ACC112 (cell line): ENCODE data around the gene MSMB.
A peak's percentile ranks its signal among the peaks of the same experiment; 100 is the strongest.
"Not testable (repeated sequence)": the region's sequence is repeated elsewhere in the genome, so short reads cannot be mapped to it uniquely, and the experiment has no call there.

Experiments
- H2AFZ ChIP-seq: fragments of 200-600 bp; sonication (generic); one replicate; pipeline ENCODE4 v1.6.0; 2017; ENCODE audit warnings: antibody characterized with exemption, low read length; ENCODE audit not compliant: unreplicated experiment
- H3K27ac ChIP-seq: fragments of 200-600 bp; sonication (generic); 2 replicates; pipeline ENCODE4 v1.5.1; 2014; ENCODE audit warnings: low read depth, mild to moderate bottlenecking, antibody characterized with exemption, low read length, moderate library complexity
- H3K27me3 ChIP-seq: fragments of 200-600 bp; sonication (generic); 2 replicates; pipeline ENCODE4 v1.6.1; 2014; ENCODE audit warnings: mild to moderate bottlenecking, antibody characterized with exemption, low read length, moderate library complexity, mixed read lengths; ENCODE audit not compliant: insufficient read depth
- H3K36me3 ChIP-seq: fragments of 200-600 bp; sonication (generic); 2 replicates; pipeline ENCODE4 v1.6.1; 2016; ENCODE audit warnings: mild to moderate bottlenecking, antibody characterized with exemption, low read length, moderate library complexity, mixed read lengths; ENCODE audit not compliant: insufficient read depth
- H3K4me1 ChIP-seq: fragments of 200-600 bp; sonication (generic); one replicate; pipeline ENCODE4 v1.6.1; 2016; ENCODE audit warnings: low read length, mixed read lengths; ENCODE audit not compliant: insufficient read depth, unreplicated experiment, control insufficient read depth
- H3K4me3 ChIP-seq: fragments of 200-600 bp; sonication (generic); 2 replicates; pipeline ENCODE4 v1.5.1; 2014; ENCODE audit warnings: mild to moderate bottlenecking, low read depth, low read length
- H3K79me2 ChIP-seq: fragments of 200-600 bp; sonication (generic); one replicate; pipeline ENCODE4 v1.6.0; 2016; ENCODE audit warnings: low read length; ENCODE audit not compliant: control insufficient read depth, unreplicated experiment, insufficient read depth

The MSMB gene

GRCh38 chr10:46052791-46053375 is 6.8 kb upstream of the MSMB start:
- Histone ChIP-seq H3K27me3 (peaks cover 57% of the 10 kb centered on the region), H3K79me2 (no peaks in the 10 kb centered on the region), H3K4me1 (no peaks in the 10 kb centered on the region), H2AFZ (no peak overlapping the region), H3K4me3 (no peak overlapping the region), H3K36me3 (no peaks in the 10 kb centered on the region), H3K27ac (no peak overlapping the region)

DNA sequence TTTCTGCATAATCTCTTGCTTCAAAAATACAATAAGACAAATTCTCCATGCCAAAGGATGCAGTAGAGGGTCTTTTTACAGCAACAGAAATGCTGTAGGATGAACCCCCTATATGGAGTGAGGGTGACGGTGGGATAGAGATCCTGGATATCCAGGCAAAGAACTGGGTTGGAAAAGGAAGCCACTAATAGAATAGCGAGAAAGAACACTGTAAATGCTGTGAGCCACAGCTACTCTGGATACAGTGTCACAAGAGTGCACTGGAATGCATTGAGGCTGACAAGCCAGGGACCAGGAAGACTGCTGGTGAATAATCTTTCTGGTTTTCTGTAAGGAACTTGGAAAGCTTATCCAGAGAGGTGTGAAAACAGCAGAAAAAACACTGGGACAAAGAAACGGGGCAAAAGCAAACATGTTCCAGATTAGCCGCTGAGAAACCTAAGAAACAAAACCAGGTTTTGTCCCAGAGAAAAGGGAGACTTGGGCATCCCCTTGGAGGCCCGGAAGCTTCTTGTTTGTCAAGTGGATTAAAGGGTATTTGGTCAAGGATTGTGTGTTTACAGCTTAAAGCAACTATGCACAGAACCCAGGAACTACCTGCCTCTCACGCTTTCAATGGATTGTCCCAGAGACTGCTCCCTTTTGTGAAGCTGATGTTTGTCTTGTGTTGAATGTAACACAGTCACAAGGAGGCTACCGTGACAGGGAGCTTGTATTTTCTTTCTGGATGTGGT is 6.2 kb upstream of the MSMB start:
- Histone ChIP-seq H3K79me2 (no peaks in the 10 kb centered on the region), H3K27ac (no peak overlapping the region), H3K4me1 (no peaks in the 10 kb centered on the region), H2AFZ (no peak overlapping the region), H3K36me3 (no peaks in the 10 kb centered on the region), H3K4me3 (no peak overlapping the region), H3K27me3 (peaks cover 57% of the 10 kb centered on the region)

DNA sequence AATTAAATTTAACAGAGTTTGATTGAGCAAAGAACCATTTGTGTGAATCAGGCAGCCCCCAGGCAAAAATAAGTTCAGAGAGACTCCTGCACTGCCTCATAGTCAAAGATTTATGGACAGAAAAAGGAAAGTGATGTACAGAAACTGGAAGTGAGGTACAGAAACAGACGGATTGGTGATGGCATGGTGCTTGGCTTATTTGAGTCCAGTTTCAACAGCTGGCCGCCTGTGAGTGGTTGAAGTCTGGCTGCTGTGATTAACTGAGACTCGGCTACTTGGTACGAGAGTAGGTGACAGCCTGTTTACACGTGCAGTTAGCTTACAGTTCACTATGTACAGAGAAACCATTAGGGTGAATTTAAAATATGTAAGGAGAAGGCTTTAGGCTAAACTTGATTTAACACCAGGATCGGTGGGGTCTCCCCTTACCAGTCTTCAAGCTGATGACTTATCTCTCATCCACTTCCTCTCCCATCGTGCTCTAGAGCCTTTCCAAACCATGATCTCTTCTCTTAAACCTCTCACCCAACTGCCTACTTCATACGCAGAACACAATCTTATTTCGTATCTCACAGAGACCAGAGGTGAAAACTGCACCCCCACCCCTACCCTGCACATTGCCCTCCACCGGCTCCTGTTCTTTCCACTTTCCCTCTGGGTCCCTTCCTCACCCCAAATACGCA is 5.0 kb upstream of the MSMB start:
- H3K27me3 ChIP-seq = peaks cover 64% of the 10 kb centered on the region
- H3K4me3 ChIP-seq = no peak overlapping the region
- no peak overlapping the region for H3K27ac ChIP-seq
- no peaks in the 10 kb centered on the region for H3K79me2 ChIP-seq
- no peak overlapping the region for H2AFZ ChIP-seq
- no peaks in the 10 kb centered on the region for H3K4me1 ChIP-seq
- no peaks in the 10 kb centered on the region for H3K36me3 ChIP-seq

DNA sequence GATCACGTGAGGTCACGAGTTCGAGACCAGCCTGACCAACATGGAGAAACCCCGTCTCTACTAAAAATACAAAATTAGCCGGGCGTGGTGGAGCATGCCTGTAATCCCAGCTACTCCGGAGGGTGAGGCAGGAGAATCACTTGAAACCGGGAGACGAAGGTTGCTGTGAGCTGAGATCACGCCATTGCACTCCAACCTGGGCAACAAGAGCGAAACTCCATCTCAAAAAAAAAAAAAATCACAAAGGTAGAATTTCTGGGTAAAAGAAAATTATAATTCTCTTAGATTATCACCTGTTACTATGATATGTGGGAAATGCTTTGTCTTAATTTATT is 3.4 kb upstream of the MSMB start:
- not testable (repeated sequence) for H3K79me2 ChIP-seq, H3K4me1 ChIP-seq, H3K4me3 ChIP-seq, H3K36me3 ChIP-seq, H2AFZ ChIP-seq, H3K27ac ChIP-seq
- H3K27me3 ChIP-seq = peaks cover 76% of the 10 kb centered on the region

DNA sequence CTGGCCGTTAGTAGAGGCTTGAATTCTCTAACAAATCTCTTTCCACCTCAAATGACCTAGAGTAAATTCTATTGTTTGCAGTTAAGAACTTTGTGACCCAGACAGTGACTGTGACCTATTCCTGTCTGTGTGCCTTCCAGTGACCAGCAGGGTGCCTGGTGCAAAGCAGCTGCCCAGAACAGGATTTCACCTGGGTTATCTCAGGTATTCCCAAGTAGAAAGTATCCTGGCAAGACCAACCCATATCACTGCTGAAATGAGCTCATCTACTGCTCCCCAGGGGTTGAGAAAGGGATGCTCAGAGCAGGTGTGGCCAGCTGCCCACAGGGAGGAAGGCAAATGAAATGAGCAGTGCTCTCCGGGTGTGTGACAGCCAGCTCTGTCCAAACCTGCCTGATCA is 2.1 kb upstream of the MSMB start:
- Histone ChIP-seq H3K79me2 (no peaks in the 10 kb centered on the region), H3K27me3 (peaks cover 70% of the 10 kb centered on the region), H3K36me3 (no peaks in the 10 kb centered on the region), H2AFZ (no peak overlapping the region), H3K4me1 (no peaks in the 10 kb centered on the region), H3K27ac (no peak overlapping the region), H3K4me3 (no peak overlapping the region)

GRCh38 chr10:46042527-46042926 is 3.5 kb downstream of the MSMB start:
- no peak overlapping the region for H2AFZ ChIP-seq
- peaks cover 49% of the 10 kb centered on the region for H3K27me3 ChIP-seq
- H3K27ac ChIP-seq = no peak overlapping the region
- H3K4me3 ChIP-seq = no peak overlapping the region
- no peaks in the 10 kb centered on the region for H3K36me3 ChIP-seq
- no peaks in the 10 kb centered on the region for H3K79me2 ChIP-seq
- no peaks in the 10 kb centered on the region for H3K4me1 ChIP-seq

GRCh38 chr10:46040004-46040403 is 6.1 kb downstream of the MSMB start:
- Histone ChIP-seq H3K27me3 (peaks cover 25% of the 10 kb centered on the region), H3K79me2 (no peaks in the 10 kb centered on the region), H3K4me1 (peaks cover 6% of the 10 kb centered on the region), H2AFZ (no peak overlapping the region), H3K27ac (no peak overlapping the region), H3K4me3 (no peak overlapping the region), H3K36me3 (no peaks in the 10 kb centered on the region)

- Histone ChIP-seq H3K4me1 (peaks cover 11% of the 10 kb centered on the region), H3K4me3 (no peak overlapping the region), H2AFZ (no peak overlapping the region), H3K27me3 (peaks cover 12% of the 10 kb centered on the region), H3K36me3 (no peaks in the 10 kb centered on the region), H3K79me2 (no peaks in the 10 kb centered on the region), H3K27ac (no peak overlapping the region)
Observed at GRCh38 chr10:46037107-46037825, 8.8 kb downstream of the MSMB start.

DNA sequence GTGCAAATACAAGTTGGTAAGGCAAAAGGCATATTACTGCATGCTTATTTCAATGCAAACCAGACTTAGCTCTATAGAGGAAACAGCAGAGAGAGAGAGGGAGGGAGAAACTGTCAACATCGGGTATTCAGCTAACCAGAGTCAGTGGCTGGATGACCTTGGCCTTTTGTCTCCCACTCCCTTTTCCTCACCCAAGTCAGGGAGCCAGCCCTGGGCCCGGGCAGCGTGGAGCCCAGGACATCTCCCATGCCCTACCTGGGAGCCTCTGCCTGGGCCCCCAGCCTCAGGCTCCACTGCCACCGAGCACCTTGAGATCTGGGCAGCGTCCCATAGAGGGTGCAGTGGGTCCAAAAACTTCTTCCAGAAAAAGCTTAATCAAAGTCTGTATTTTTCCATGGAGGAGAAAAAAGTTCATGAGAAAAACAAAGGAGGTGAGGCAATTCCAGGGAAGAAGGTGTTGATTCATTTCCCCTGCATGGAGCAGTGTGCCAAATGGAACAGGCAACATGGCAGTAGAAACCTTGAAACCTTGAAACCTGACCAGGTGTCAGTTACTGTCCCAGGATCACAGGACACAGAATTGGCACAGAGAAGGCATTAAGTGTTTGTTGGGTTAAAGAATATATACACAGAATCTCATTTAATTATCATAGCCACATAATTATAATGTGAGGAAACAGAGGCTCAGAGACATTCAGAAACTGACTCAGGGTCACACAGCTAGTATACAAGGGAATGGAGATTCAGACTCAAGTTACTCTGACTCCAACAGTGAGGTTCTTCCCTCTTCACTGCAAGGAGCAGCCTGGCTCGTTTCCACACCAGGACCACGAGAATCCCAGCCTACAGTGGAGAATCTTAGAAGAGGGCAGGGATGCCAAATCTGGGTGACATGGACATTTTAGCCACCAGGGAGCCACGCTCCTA is 9.9 kb downstream of the MSMB start:
- no peaks in the 10 kb centered on the region for H3K79me2 ChIP-seq

GRCh38 chr10:46033602-46034011 is 12.5 kb downstream of the MSMB start:
- Histone ChIP-seq H3K79me2 (peaks cover 18% of the 10 kb centered on the region), H3K27ac (no peak overlapping the region), H3K36me3 (no peaks in the 10 kb centered on the region), H3K4me1 (peaks cover 17% of the 10 kb centered on the region), H3K27me3 (no peaks in the 10 kb centered on the region), H2AFZ (no peak overlapping the region), H3K4me3 (no peak overlapping the region)

More for the DNA sequence above, 9.9 kb downstream of the MSMB start:
- Histone ChIP-seq H3K36me3 (no peaks in the 10 kb centered on the region), H3K27ac (no peak overlapping the region), H2AFZ (peak overlapping the region; percentile 12), H3K4me1 (peaks cover 11% of the 10 kb centered on the region), H3K27me3 (peaks cover under 1% of the 10 kb centered on the region; the same call in 1 of the 2 replicates), H3K4me3 (no peak overlapping the region)
